G401.6 (cell line): ENCODE measurements around the gene IFI30.

Experiments used
- FAIRE-seq: peaks from 2 replicates; lab custom pipeline; 2012; peaks lifted over from hg19 to GRCh38; lab: Jason Lieb, UNC

IFI30 gene

GRCh38 chr19:18171605-18172327 is 1.8 kb upstream of the IFI30 start:
- no peak for FAIRE-seq

GRCh38 chr19:18172331-18173053 is 1.1 kb upstream of the IFI30 start:
- no peak for FAIRE-seq

- no peak for FAIRE-seq
Measured at GRCh38 chr19:18173054-18173571, 500 bp upstream of the IFI30 start.

GRCh38 chr19:18174983-18175382 is 1.4 kb downstream of the IFI30 start:
- no peak for FAIRE-seq

GRCh38 chr19:18176367-18177310 is 3.0 kb downstream of the IFI30 start:
- no peak for FAIRE-seq

- no peak for FAIRE-seq
Measured at GRCh38 chr19:18179957-18180356, 6.3 kb downstream of the IFI30 start.

GRCh38 chr19:18183529-18183928 is 9.9 kb downstream of the IFI30 start:
- no peak for FAIRE-seq

GRCh38 chr19:18185538-18185937 is 11.9 kb downstream of the IFI30 start:
- no peak for FAIRE-seq

- no peak for FAIRE-seq
Measured at GRCh38 chr19:18190278-18190677, 16.7 kb downstream of the IFI30 start.

- FAIRE-seq: no peak
Measured at GRCh38 chr19:18191640-18192062, 18.0 kb downstream of the IFI30 start.

- FAIRE-seq: peak; percentile 100
Measured at GRCh38 chr19:18192673-18193387, 19.2 kb downstream of the IFI30 start, which contains the start of gene MPV17L2. TSS of gene MPV17L2 (plus strand) at chr19:18193218. CDS start at chr19:18193282, 64 bp downstream.

GRCh38 chr19:18193388-18194180 is 20.0 kb downstream of the IFI30 start:
- FAIRE-seq: no peak

- no peak for FAIRE-seq
Measured at GRCh38 chr19:18194181-18194530, 20.5 kb downstream of the IFI30 start.

- FAIRE-seq: no peak
Measured at GRCh38 chr19:18194554-18195238, 21.1 kb downstream of the IFI30 start.

GRCh38 chr19:18196511-18196845 is 22.9 kb downstream of the IFI30 start:
- no peak for FAIRE-seq

- FAIRE-seq: no peak
Measured at GRCh38 chr19:18197306-18197705, 23.7 kb downstream of the IFI30 start.

GRCh38 chr19:18197941-18198340 is 24.3 kb downstream of the IFI30 start:
- no peak for FAIRE-seq

- FAIRE-seq: no peak
Measured at GRCh38 chr19:18198374-18198773, 24.8 kb downstream of the IFI30 start.

- FAIRE-seq: no peak
Measured at GRCh38 chr19:18202397-18202777, 28.8 kb downstream of the IFI30 start.

- no peak for FAIRE-seq
Measured at GRCh38 chr19:18202778-18203407, 29.3 kb downstream of the IFI30 start.
